Measurements from ENCODE around the gene TMEM205. TPM values are rescaled to one million over a fixed set of nuclear protein-coding genes. Genes with fewer than 3 reads are reported as not detected.

The TMEM205 gene
- total and polyA plus RNA-seq, 2 of the 8 experiments (the other 6 are each of a cell fraction or from before 2014, with no cell fraction given): 73.5 to 423 TPM

DNA sequence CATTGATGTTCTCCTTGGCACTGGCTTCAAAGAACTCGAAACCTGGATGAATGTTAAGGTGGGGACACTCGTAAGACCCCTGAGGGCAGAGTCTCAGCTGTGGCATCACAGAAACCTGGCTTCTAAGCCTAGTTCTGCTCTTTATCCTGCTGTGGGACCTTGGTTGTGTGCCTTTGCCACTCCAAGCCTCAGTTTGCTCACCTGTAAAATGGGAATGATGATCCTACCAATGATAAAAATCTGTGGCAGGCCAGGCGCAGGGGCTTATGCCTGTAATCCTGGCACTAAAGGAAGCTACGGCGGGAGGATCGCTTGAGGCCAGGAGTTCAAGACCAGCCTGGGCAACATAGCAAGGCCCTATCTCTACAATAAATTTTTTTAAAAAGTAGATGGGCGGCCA lies 20.5 kb downstream of the TMEM205 start:
- no peak overlapping the region for H3K9ac ChIP-seq (replicated peaks in 1 of 4; ENCODE audit: extremely low read depth in 1 of 4, low read depth in 3 of 4, low read length in 3 of 4)
- TF ChIP-seq HDAC2 (IDR thresholded peaks at IDR 0.05; ENCODE audit: borderline replicate concordance in 1 of 2, low read depth in 2 of 2, low read length in 2 of 2) (no peak), RXRA (IDR thresholded peaks at IDR 0.05; ENCODE audit: insufficient read depth, low read depth, low read length) (no peak), CHD1 (IDR thresholded peaks at IDR 0.05; ENCODE audit: low read depth, low read length) (no peak), SP4 (IDR thresholded peaks at IDR 0.05; ENCODE audit: low read length) (no peak), MAFK (IDR thresholded peaks at IDR 0.05; ENCODE audit: low read depth, low read length) (no peak), HDAC6 (IDR thresholded peaks at IDR 0.05; ENCODE audit: low read depth, low read length) (no peak), SIRT6 (IDR thresholded peaks at IDR 0.05; ENCODE audit: low read length) (no peak), SRF (IDR thresholded peaks at IDR 0.05; ENCODE audit: low read depth, low read length) (no peak), JUND (IDR thresholded peaks at IDR 0.05; ENCODE audit: low read length) (no peak), ZNF274 (IDR thresholded peaks at IDR 0.05; ENCODE audit: borderline replicate concordance, extremely low read depth, low read length) (no peak), TAF7 (optimal IDR thresholded peaks at IDR 0.05; ENCODE audit: borderline replicate concordance, low read depth, low read length) (no peak)
- H3K18ac ChIP-seq (ENCODE audit: extremely low read depth, low read length): no peak overlapping the region
- H3K56ac ChIP-seq (replicated peaks; ENCODE audit: insufficient read length, low read depth, low read length): no peak overlapping the region
- H3K14ac ChIP-seq (ENCODE audit: insufficient read length): no peak overlapping the region
- no peak overlapping the region for H4K5ac ChIP-seq (ENCODE audit: insufficient read length, low read depth, low read length)
- no peak overlapping the region for H2BK12ac ChIP-seq (ENCODE audit: low read depth, low read length)
- DNase-seq (ENCODE audit: low read depth in 1 of 2, low spot score in 2 of 2): no peak
- no peak overlapping the region for H3K27ac ChIP-seq (ENCODE audit: low read depth, low read length)
- CTCF ChIA-PET (ENCODE audit: partially characterized antibody): interaction anchor here (0.6 to 1.1 kb wide), 4 partner anchors 28 to 247 kb away, joined by 3 to 4 read pairs (median 4); no protein-coding TSS in a partner anchor
- 88% methylated on average over 7 of the region's 7 CpGs; no CpG with 5 or more reads in 1 of the 2 experiments for WGBS, 2 experiments (ENCODE audit: extremely low coverage in 1 of 2, insufficient coverage in 1 of 2, insufficient read length in 1 of 2, insufficient replicate concordance in 2 of 2, low coverage in 1 of 2, low lambda C conversion rate in 2 of 2, missing lambda C conversion rate in 1 of 2)
- no peak overlapping the region for H2BK5ac ChIP-seq (ENCODE audit: low read depth, low read length)
- H2AFZ ChIP-seq (ENCODE audit: low read length): no peak overlapping the region
- no peak overlapping the region for H4K8ac ChIP-seq (ENCODE audit: extremely low read depth, insufficient read depth, low read length)
- no peak overlapping the region for H3K4ac ChIP-seq (replicated peaks; ENCODE audit: insufficient read length, low read depth, low read length)
- no peaks in the 10 kb centered on the region for H4K20me1 ChIP-seq (replicated peaks in 1 of 2; ENCODE audit: control insufficient read depth in 1 of 2, insufficient read depth in 2 of 2, low read length in 2 of 2)
- FAIRE-seq: no peak
- no peak overlapping the region for H2BK120ac ChIP-seq (replicated peaks; ENCODE audit: low read depth, low read length)
- no peak overlapping the region for H2BK20ac ChIP-seq (ENCODE audit: low read length)
- H3K23ac ChIP-seq (ENCODE audit: insufficient read length): no peak overlapping the region
- H4K91ac ChIP-seq (replicated peaks; ENCODE audit: insufficient read length, low read length): no peak overlapping the region
- no peaks in the 10 kb centered on the region for H3K23me2 ChIP-seq (ENCODE audit: low read depth, low read length)
- no peak overlapping the region for H2AK5ac ChIP-seq (ENCODE audit: low read depth, low read length)
- POLR2A ChIA-PET (ENCODE audit: partially characterized antibody): interaction anchor here (1.4 to 1.6 kb wide), 2 partner anchors 12 to 19 kb away, joined by 3 to 4 read pairs; no protein-coding TSS in a partner anchor
- no peaks in the 10 kb centered on the region for H3K9me3 ChIP-seq (ENCODE audit: insufficient read depth in 2 of 2, low read depth in 1 of 2, low read length in 1 of 2)
- no peak overlapping the region for H3K4me3 ChIP-seq (ENCODE audit: extremely low read depth in 1 of 4, insufficient read depth in 2 of 4, low read depth in 3 of 4, low read length in 4 of 4)
- H3K27me3 ChIP-seq (replicated peaks in 1 of 4; ENCODE audit: control insufficient read depth in 3 of 4, extremely low read depth in 1 of 4, insufficient read depth in 3 of 4, low read length in 3 of 4): no peaks in the 10 kb centered on the region
- H2BK15ac ChIP-seq (ENCODE audit: low read length): no peak overlapping the region
- no peaks in the 10 kb centered on the region for H3K79me2 ChIP-seq (ENCODE audit: control insufficient read depth in 1 of 2, insufficient read depth in 2 of 2, low read length in 2 of 2)
- peaks cover 0 to 5% (median 0%) of the 10 kb centered on the region in 4 experiments; a peak in 3 of 7 replicates for H3K4me1 ChIP-seq (replicated peaks in 1 of 4; ENCODE audit: control insufficient read depth in 3 of 4, insufficient read depth in 4 of 4, low read length in 3 of 4)
- no peak overlapping the region for H3K4me2 ChIP-seq (ENCODE audit: insufficient read depth in 1 of 2, low read depth in 2 of 2, low read length in 2 of 2)
- no peaks in the 10 kb centered on the region for H3K79me1 ChIP-seq (ENCODE audit: low read depth, low read length)
- H3K36me3 ChIP-seq (ENCODE audit: control insufficient read depth in 2 of 4, insufficient read depth in 4 of 4, low read length in 3 of 4): no peaks in the 10 kb centered on the region
